H1 (cell line): ENCODE results near the gene PILRB. TPM values are rescaled to one million over a fixed set of nuclear protein-coding genes. Genes with fewer than 3 reads are reported as not detected.

Experiments
- CTCF ChIA-PET: fragments of 300-600 bp; sonication (Branson Sonifier 250); formaldehyde crosslinking; loops from one replicate; lab custom pipeline; 2021; ENCODE audit not compliant: partially characterized antibody; lab: Charles Lee
- POLR2A ChIA-PET: fragments of 300-600 bp; sonication (Branson Sonifier 250); formaldehyde crosslinking; loops from one replicate; lab custom pipeline; 2021; ENCODE audit warnings: inconsistent platforms; ENCODE audit not compliant: partially characterized antibody; lab: Charles Lee
- DNase-seq, 2 experiments: peaks; one replicate each; pipeline versions ENCODE4 v3.0.0 to v3.0.0-alpha.2; 2010 to 2022; ENCODE audit warnings: low spot score in 2 of 2, low read depth in 1 of 2, mixed read lengths in 1 of 2
- FAIRE-seq: peaks from 2 replicates; lab custom pipeline; 2011; peaks lifted over from hg19 to GRCh38; lab: Jason Lieb, UNC
- H2AFZ ChIP-seq: 2 replicates; pipeline ENCODE4 v1.8.1; 2012; ENCODE audit warnings: low read length, inconsistent platforms
- H2AK5ac ChIP-seq: 2 replicates; pipeline ENCODE4 v1.6.1; 2013; ENCODE audit warnings: low read depth, low read length
- H2BK120ac ChIP-seq: replicated peaks from 2 replicates; pipeline ENCODE3; 2013; ENCODE audit warnings: low read depth, low read length, inconsistent platforms
- H2BK12ac ChIP-seq: 2 replicates; pipeline ENCODE4 v1.6.1; 2013; ENCODE audit warnings: low read depth, low read length
- H2BK15ac ChIP-seq: 2 replicates; pipeline ENCODE4 v1.6.1; 2013; ENCODE audit warnings: low read length
- H2BK20ac ChIP-seq: 2 replicates; pipeline ENCODE4 v1.6.1; 2013; ENCODE audit warnings: low read length
- H2BK5ac ChIP-seq: 2 replicates; pipeline ENCODE4 v1.6.1; 2013; ENCODE audit warnings: low read depth, low read length
- H3K14ac ChIP-seq: 2 replicates; pipeline ENCODE4 v1.6.1; 2013; ENCODE audit warnings: inconsistent platforms; ENCODE audit not compliant: insufficient read length
- H3K18ac ChIP-seq: 2 replicates; pipeline ENCODE4 v1.6.1; 2013; ENCODE audit warnings: low read length; ENCODE audit errors: extremely low read depth
- H3K23ac ChIP-seq: 2 replicates; pipeline ENCODE4 v1.6.1; 2013; ENCODE audit warnings: inconsistent platforms; ENCODE audit not compliant: insufficient read length
- H3K23me2 ChIP-seq: 2 replicates; pipeline ENCODE4 v1.6.1; 2013; ENCODE audit warnings: low read depth, low read length
- H3K27ac ChIP-seq: 2 replicates; pipeline ENCODE4 v1.6.1; 2011; ENCODE audit warnings: low read depth, low read length, inconsistent platforms
- H3K27me3 ChIP-seq, 4 experiments: replicated peaks in 1 of 4; 1 replicate in 1 of 4; 2 replicates in 3 of 4; pipeline versions ENCODE4 v1.6.1 to v1.8.1; 2011 to 2013; ENCODE audit warnings: low read length in 3 of 4, mild to moderate bottlenecking in 3 of 4, inconsistent platforms in 2 of 4, mixed read lengths in 2 of 4, moderate library complexity in 1 of 4; ENCODE audit not compliant: control insufficient read depth in 3 of 4, insufficient read depth in 3 of 4; ENCODE audit errors: extremely low read depth in 1 of 4
- H3K36me3 ChIP-seq, 4 experiments: 2 replicates each; pipeline versions ENCODE4 v1.6.1 to v1.8.1; 2011 to 2013; ENCODE audit warnings: mild to moderate bottlenecking in 4 of 4, low read length in 3 of 4, moderate library complexity in 2 of 4, control low read depth in 1 of 4, inconsistent platforms in 1 of 4; ENCODE audit not compliant: insufficient read depth in 4 of 4, control insufficient read depth in 2 of 4
- H3K4ac ChIP-seq: replicated peaks from 2 replicates; pipeline ENCODE3; 2013; ENCODE audit warnings: low read length, low read depth, mixed read lengths, inconsistent platforms; ENCODE audit not compliant: insufficient read length
- H3K4me1 ChIP-seq, 4 experiments: replicated peaks in 1 of 4; 1 replicate in 1 of 4; 2 replicates in 3 of 4; pipeline versions ENCODE4 v1.6.1 to v1.8.1; 2011 to 2013; ENCODE audit warnings: low read length in 3 of 4, inconsistent platforms in 2 of 4, mixed read lengths in 1 of 4; ENCODE audit not compliant: insufficient read depth in 4 of 4, control insufficient read depth in 3 of 4
- H3K4me2 ChIP-seq, 2 experiments: 2 replicates each; pipeline versions ENCODE4 v1.6.1 to v1.8.1; 2011 to 2013; ENCODE audit warnings: low read depth in 2 of 2, low read length in 2 of 2, control low read depth in 1 of 2, inconsistent platforms in 1 of 2, mild to moderate bottlenecking in 1 of 2; ENCODE audit not compliant: insufficient read depth in 1 of 2
- H3K4me3 ChIP-seq, 4 experiments: fragments of 200-600, 300-600 bp in 1 of 4; sonication (generic), shearing (Covaris generic), sonication (Bioruptor Twin) in 1 of 4; 2 replicates each; pipeline versions ENCODE4 v1.5.1 to v1.8.1; 2011 to 2016; ENCODE audit warnings: low read length in 4 of 4, low read depth in 3 of 4, control low read depth in 2 of 4, inconsistent platforms in 2 of 4, mild to moderate bottlenecking in 2 of 4, mixed read lengths in 1 of 4, moderate library complexity in 1 of 4; ENCODE audit not compliant: insufficient read depth in 2 of 4; ENCODE audit errors: extremely low read depth in 1 of 4
- H3K56ac ChIP-seq: replicated peaks from 2 replicates; pipeline ENCODE3; 2013; ENCODE audit warnings: low read depth, mild to moderate bottlenecking, mixed read lengths, low read length, inconsistent platforms; ENCODE audit not compliant: insufficient read length
- H3K79me1 ChIP-seq: 2 replicates; pipeline ENCODE4 v1.6.1; 2013; ENCODE audit warnings: low read depth, low read length, control low read depth
- H3K79me2 ChIP-seq, 2 experiments: 2 replicates each; pipeline versions ENCODE4 v1.6.1 to v1.8.1; 2012 to 2013; ENCODE audit warnings: low read length in 2 of 2, mild to moderate bottlenecking in 2 of 2, inconsistent platforms in 1 of 2; ENCODE audit not compliant: insufficient read depth in 2 of 2, control insufficient read depth in 1 of 2
- H3K9ac ChIP-seq, 4 experiments: replicated peaks in 1 of 4; 1 replicate in 1 of 4; 2 replicates in 3 of 4; pipeline versions ENCODE4 v1.6.1 to v1.8.1; 2011 to 2013; ENCODE audit warnings: low read depth in 3 of 4, low read length in 3 of 4, control low read depth in 2 of 4, mild to moderate bottlenecking in 2 of 4, moderate library complexity in 2 of 4, inconsistent platforms in 1 of 4; ENCODE audit errors: extremely low read depth in 1 of 4
- H3K9me3 ChIP-seq, 2 experiments: 2 replicates each; pipeline versions ENCODE4 v1.6.1 to v1.8.1; 2012 to 2013; ENCODE audit warnings: mild to moderate bottlenecking in 2 of 2, moderate library complexity in 2 of 2, control low read depth in 1 of 2, inconsistent platforms in 1 of 2, low read depth in 1 of 2, low read length in 1 of 2, mixed read lengths in 1 of 2; ENCODE audit not compliant: insufficient read depth in 2 of 2
- H4K20me1 ChIP-seq, 2 experiments: replicated peaks in 1 of 2; 2 replicates each; pipeline versions ENCODE3 to v1.8.1; 2011 to 2013; ENCODE audit warnings: inconsistent platforms in 2 of 2, low read length in 2 of 2, mild to moderate bottlenecking in 1 of 2; ENCODE audit not compliant: insufficient read depth in 2 of 2, control insufficient read depth in 1 of 2
- H4K5ac ChIP-seq: 2 replicates; pipeline ENCODE4 v1.6.1; 2013; ENCODE audit warnings: low read length, low read depth, mixed read lengths, inconsistent platforms; ENCODE audit not compliant: insufficient read length
- H4K8ac ChIP-seq: 2 replicates; pipeline ENCODE4 v1.8.0; 2013; ENCODE audit warnings: mild to moderate bottlenecking, moderate library complexity, low read length, inconsistent platforms; ENCODE audit not compliant: insufficient read depth; ENCODE audit errors: extremely low read depth
- H4K91ac ChIP-seq: replicated peaks from 2 replicates; pipeline ENCODE3; 2013; ENCODE audit warnings: low read length, mixed read lengths, inconsistent platforms; ENCODE audit not compliant: insufficient read length
- BACH1 ChIP-seq: IDR thresholded peaks from 2 replicates; pipeline ENCODE4 v1.6.1; 2012; ENCODE audit warnings: low read length, improper control_type of control experiment
- KDM5A ChIP-seq: fragments of 200-600 bp; IDR thresholded peaks from 2 replicates; pipeline ENCODE4 v1.7.1; 2012; ENCODE audit warnings: mild to moderate bottlenecking, low read length, inconsistent platforms, mixed read lengths
- polyA plus RNA-seq, 7 experiments: library from polyadenylated mRNA; depleted of rRNA in 3 of 7; stranded (reverse) in 5 of 7; unstranded in 2 of 7; fragments of >200 nt in 5 of 7; fragments of 200-250 nt in 2 of 7; gene quantifications; 1 replicate in 5 of 7; 2 replicates in 1 of 7; 4 replicates in 1 of 7; pipeline versions ENCODE4 v1.2.1 to v1.2.3, GENCODE V29; 2011 to 2013; ENCODE audit warnings: missing spikeins in 2 of 7, mixed read lengths in 2 of 7
- total RNA-seq: library from RNA; stranded (reverse); fragmentation: NEBNext Ultra II Directional; extraction: Animal tissue kit (Norgen Biotek cat#: 25700); gene quantifications from 2 replicates; pipeline ENCODE4 v1.2.1, GENCODE V29; 2021

The PILRB gene
- total and polyA plus RNA-seq, 2 of the 8 experiments (the other 6 are each of a cell fraction or from before 2014, with no cell fraction given), result 32.2 to 49.9 TPM

GRCh38 chr7:100413346-100413745 lies 55.4 kb downstream of the PILRB start:
- no peak overlapping the region for H3K27ac ChIP-seq
- ChIA-PET POLR2A (no interaction called here), CTCF (interaction anchor here (0.6 to 2.4 kb wide), 6 partner anchors 10 to 287 kb away, joined by 3 to 9 read pairs (median 4); no protein-coding TSS in a partner anchor)
- TF ChIP-seq KDM5A (no peak), BACH1 (no peak)
- H3K23ac ChIP-seq, result no peak overlapping the region
- H3K36me3 ChIP-seq, result no peaks in the 10 kb centered on the region
- H3K9ac ChIP-seq, result no peak overlapping the region
- FAIRE-seq, result no peak
- no peak overlapping the region for H2AK5ac ChIP-seq
- no peak overlapping the region for H3K4ac ChIP-seq
- no peak overlapping the region for H3K4me3 ChIP-seq
- no peak overlapping the region for H3K56ac ChIP-seq
- H3K23me2 ChIP-seq, result no peaks in the 10 kb centered on the region
- no peak overlapping the region for H4K8ac ChIP-seq
- H3K18ac ChIP-seq, result no peak overlapping the region
- no peaks in the 10 kb centered on the region; a peak in 1 of 7 replicates for H3K27me3 ChIP-seq
- no peaks in the 10 kb centered on the region for H3K79me2 ChIP-seq
- H3K79me1 ChIP-seq, result no peaks in the 10 kb centered on the region
- H2AFZ ChIP-seq, result no peak overlapping the region
- no peak overlapping the region for H2BK120ac ChIP-seq
- no peak overlapping the region for H4K91ac ChIP-seq
- no peak overlapping the region for H2BK12ac ChIP-seq
- no peak overlapping the region for H3K4me2 ChIP-seq
- H3K4me1 ChIP-seq, result no peaks in the 10 kb centered on the region
- no peak overlapping the region for H4K5ac ChIP-seq
- DNase-seq, result no peak
- no peaks in the 10 kb centered on the region for H4K20me1 ChIP-seq
- H2BK5ac ChIP-seq, result no peak overlapping the region
- no peak overlapping the region for H2BK20ac ChIP-seq
- H2BK15ac ChIP-seq, result no peak overlapping the region
- H3K14ac ChIP-seq, result no peak overlapping the region
- H3K9me3 ChIP-seq, result no peaks in the 10 kb centered on the region
